ENCODE measurements around the gene PLCB4.

PLCB4 gene

GRCh38 chr20:9520086-9520485 is 451.2 kb downstream of the PLCB4 start:
- no peak for TF ChIP-seq POLR2AphosphoS5 (IDR thresholded peaks at IDR 0.05; ENCODE audit: borderline replicate concordance, low read depth, low read length)
- Histone ChIP-seq H3K9ac (ENCODE audit: insufficient read length) (no peak overlapping the region), H3K36me3 (ENCODE audit: insufficient read depth, low read length) (no peaks in the 10 kb centered on the region), H3K4me3 (no peak overlapping the region), H3K9me3 (ENCODE audit: low read depth, low read length) (no peaks in the 10 kb centered on the region), H3K27ac (no peak overlapping the region)
- no peak for DNase-seq (ENCODE audit: low read depth, low spot score)

- no peak overlapping the region for H3K27ac ChIP-seq
- TF ChIP-seq POLR2AphosphoS5 (IDR thresholded peaks at IDR 0.05; ENCODE audit: borderline replicate concordance, low read depth, low read length): no peak
- TF ChIP-seq FOXP2 (optimal IDR thresholded peaks at IDR 0.05; ENCODE audit: control extremely low read depth, extremely low read length, insufficient read depth): no peak
- no peak for TF ChIP-seq EZH2 (IDR thresholded peaks at IDR 0.05)
Measured at GRCh38 chr20:9523636-9524035, 454.7 kb downstream of the PLCB4 start.

More at GRCh38 chr20:9523636-9524035, 454.7 kb downstream of the PLCB4 start:
- H3K9me3 ChIP-seq (ENCODE audit: low read depth, low read length): no peaks in the 10 kb centered on the region
- no peaks in the 10 kb centered on the region for H3K36me3 ChIP-seq (ENCODE audit: insufficient read depth, low read length)
- no peak overlapping the region for H3K4me3 ChIP-seq
- no peak for DNase-seq (ENCODE audit: low read depth, low spot score)
- H3K9ac ChIP-seq (ENCODE audit: insufficient read length): no peak overlapping the region
